HepG2 (cell line): Measurements from ENCODE around the gene PFDN2. TPM values are rescaled to one million over a fixed set of nuclear protein-coding genes. Genes with fewer than 3 reads are reported as not detected.

Source experiments
- CREM ChIP-seq, 2 experiments: sonication (generic) in 1 of 2; formaldehyde crosslinking in 1 of 2; IDR thresholded peaks; 2 replicates each; pipeline versions ENCODE4 v1.4.0 to v1.6.1; 2016 to 2020; ENCODE audit warnings: antibody characterized with exemption in 1 of 2, mild to moderate bottlenecking in 1 of 2, missing genetic modification reagents in 1 of 2
- ESRRA ChIP-seq: sonication (generic); formaldehyde crosslinking; IDR thresholded peaks from 2 replicates; pipeline ENCODE4 v1.5.1; 2020; ENCODE audit warnings: mild to moderate bottlenecking, low read depth, missing genetic modification reagents
- GLI4 ChIP-seq: sonication (generic); formaldehyde crosslinking; IDR thresholded peaks from 2 replicates; pipeline ENCODE4 v1.5.1; 2020; ENCODE audit warnings: missing genetic modification reagents, mild to moderate bottlenecking, moderate library complexity, borderline replicate concordance
- IKZF1 ChIP-seq: fragments of 450-650 bp; IDR thresholded peaks from 2 replicates; pipeline ENCODE4 v1.7.1; 2016
- MAZ ChIP-seq, 2 experiments: sonication (generic) in 1 of 2; formaldehyde crosslinking in 1 of 2; IDR thresholded peaks; 2 replicates each; pipeline versions ENCODE4 v1.5.0 to v1.6.1; 2012 to 2020; ENCODE audit warnings: low read depth in 2 of 2, mild to moderate bottlenecking in 2 of 2, borderline replicate concordance in 1 of 2, improper control_type of control experiment in 1 of 2, low read length in 1 of 2, missing genetic modification reagents in 1 of 2, moderate library complexity in 1 of 2
- RXRB ChIP-seq: IDR thresholded peaks from 2 replicates; pipeline ENCODE4 v1.6.1; 2016; ENCODE audit warnings: borderline replicate concordance, missing genetic modification reagents, missing compliant biosample characterization
- SMYD3 ChIP-seq: sonication (generic); formaldehyde crosslinking; IDR thresholded peaks from 2 replicates; pipeline ENCODE4 v1.8.1; 2023; ENCODE audit warnings: mild to moderate bottlenecking, missing genetic modification reagents
- SOX5 ChIP-seq: IDR thresholded peaks from 2 replicates; pipeline ENCODE4 v1.6.1; 2016; ENCODE audit warnings: borderline replicate concordance
- STAG1 ChIP-seq: sonication (generic); formaldehyde crosslinking; IDR thresholded peaks from 2 replicates; pipeline ENCODE4 v1.4.0; 2020; ENCODE audit warnings: missing genetic modification reagents
- SUZ12 ChIP-seq: fragments of 150-350 bp; IDR thresholded peaks from 2 replicates; pipeline ENCODE4 v1.6.1; 2014; ENCODE audit warnings: low read depth, low read length
- TSC22D2 ChIP-seq: sonication (generic); formaldehyde crosslinking; IDR thresholded peaks from 2 replicates; pipeline ENCODE4 v1.5.1; 2020; ENCODE audit warnings: missing genetic modification reagents, mild to moderate bottlenecking, borderline replicate concordance
- ZBTB37 ChIP-seq: sonication (generic); formaldehyde crosslinking; IDR thresholded peaks from 2 replicates; pipeline ENCODE4 v1.4.0; 2020; ENCODE audit warnings: mild to moderate bottlenecking, missing genetic modification reagents
- ZNF580 ChIP-seq: IDR thresholded peaks from 2 replicates; pipeline ENCODE4 v1.6.1; 2016; ENCODE audit warnings: low read depth, borderline replicate concordance
- polyA plus RNA-seq, 8 experiments: library from polyadenylated mRNA; depleted of rRNA in 3 of 8; stranded (reverse) in 7 of 8; unstranded in 1 of 8; fragments of >200 nt; fragmentation: Illumina TruSeq in 4 of 8; extraction: Trizol in 4 of 8; gene quantifications; 2 replicates each; pipeline versions ENCODE4 v1.2.1 to v1.2.3, GENCODE V29; 2011 to 2016; ENCODE audit warnings: low read depth in 4 of 8, missing spikeins in 1 of 8, mixed read lengths in 1 of 8; ENCODE audit not compliant: insufficient read depth in 1 of 8
- total RNA-seq, 5 experiments: library from RNA; depleted of rRNA; stranded (reverse); fragments of >200 nt; fragmentation: Illumina TruSeq; extraction: Trizol; gene quantifications; 2 replicates each; pipeline ENCODE4 v1.2.3, GENCODE V29; 2016; ENCODE audit warnings: low read depth in 1 of 5
- TF ChIP-seq, protein P1 (sequence below): sonication (generic); formaldehyde crosslinking; IDR thresholded peaks from 2 replicates; pipeline ENCODE4 v1.5.1; 2020; ENCODE audit warnings: missing genetic modification reagents, mild to moderate bottlenecking, borderline replicate concordance
- TF ChIP-seq, protein P2 (sequence below): sonication (generic); formaldehyde crosslinking; IDR thresholded peaks from 2 replicates; pipeline ENCODE4 v1.4.0; 2020; ENCODE audit warnings: mild to moderate bottlenecking, missing genetic modification reagents
- TF ChIP-seq, protein P3 (sequence below): sonication (generic); formaldehyde crosslinking; IDR thresholded peaks from 2 replicates; pipeline ENCODE4 v1.5.1; 2020; ENCODE audit warnings: missing genetic modification reagents, mild to moderate bottlenecking, borderline replicate concordance
- TF ChIP-seq, protein P4 (sequence below): IDR thresholded peaks from 2 replicates; pipeline ENCODE4 v1.6.1; 2018; ENCODE audit warnings: missing genetic modification reagents, mild to moderate bottlenecking, missing compliant biosample characterization

PFDN2 gene
- total and polyA plus RNA-seq, 2 of the 13 experiments (the other 11 are each of a cell fraction or from before 2014, with no cell fraction given): 62.6 to 63.6 TPM

DNA sequence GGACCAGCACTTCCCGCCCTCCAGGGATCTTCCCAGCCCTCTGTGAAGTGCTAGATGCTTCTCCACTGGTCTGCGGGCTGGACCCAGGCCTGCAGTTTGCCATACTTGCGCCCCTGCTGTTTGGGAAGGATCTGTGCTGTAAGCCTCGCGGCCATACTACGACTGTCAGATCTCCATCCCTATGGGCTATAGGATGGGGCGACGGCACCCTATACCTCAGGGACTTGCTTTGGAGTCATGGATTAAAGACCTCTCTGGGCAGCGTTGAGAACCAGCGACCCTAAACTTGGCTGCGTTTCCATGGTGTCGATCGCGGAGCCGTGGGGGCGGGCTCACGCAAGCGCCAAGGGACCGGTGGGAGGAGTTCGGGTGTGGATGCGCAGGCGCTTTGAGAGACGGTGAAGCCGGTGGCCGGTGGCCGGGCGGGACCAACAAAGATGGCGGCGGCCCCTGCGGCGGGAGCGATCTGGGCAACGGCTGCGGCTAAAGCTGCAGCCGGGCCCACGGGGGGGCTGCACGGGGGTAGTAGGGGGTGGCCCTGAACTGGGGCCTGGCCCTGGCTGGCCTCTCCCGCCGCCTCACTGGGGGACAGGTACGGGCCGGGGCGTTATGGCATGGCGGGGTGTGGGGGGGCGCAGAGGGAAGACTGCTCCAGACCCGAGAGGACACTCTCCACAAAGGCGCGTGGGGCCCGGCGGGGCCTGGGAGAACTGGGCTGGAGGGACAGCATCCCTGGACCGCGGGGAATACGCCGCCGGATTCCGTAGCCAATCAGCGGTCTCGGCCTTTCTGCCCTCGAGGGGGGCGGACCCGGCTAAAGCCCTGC is 41.5 kb upstream of the PFDN2 start, which contains the start of gene USP21 (continued):
- TF ChIP-seq, protein P1, sequence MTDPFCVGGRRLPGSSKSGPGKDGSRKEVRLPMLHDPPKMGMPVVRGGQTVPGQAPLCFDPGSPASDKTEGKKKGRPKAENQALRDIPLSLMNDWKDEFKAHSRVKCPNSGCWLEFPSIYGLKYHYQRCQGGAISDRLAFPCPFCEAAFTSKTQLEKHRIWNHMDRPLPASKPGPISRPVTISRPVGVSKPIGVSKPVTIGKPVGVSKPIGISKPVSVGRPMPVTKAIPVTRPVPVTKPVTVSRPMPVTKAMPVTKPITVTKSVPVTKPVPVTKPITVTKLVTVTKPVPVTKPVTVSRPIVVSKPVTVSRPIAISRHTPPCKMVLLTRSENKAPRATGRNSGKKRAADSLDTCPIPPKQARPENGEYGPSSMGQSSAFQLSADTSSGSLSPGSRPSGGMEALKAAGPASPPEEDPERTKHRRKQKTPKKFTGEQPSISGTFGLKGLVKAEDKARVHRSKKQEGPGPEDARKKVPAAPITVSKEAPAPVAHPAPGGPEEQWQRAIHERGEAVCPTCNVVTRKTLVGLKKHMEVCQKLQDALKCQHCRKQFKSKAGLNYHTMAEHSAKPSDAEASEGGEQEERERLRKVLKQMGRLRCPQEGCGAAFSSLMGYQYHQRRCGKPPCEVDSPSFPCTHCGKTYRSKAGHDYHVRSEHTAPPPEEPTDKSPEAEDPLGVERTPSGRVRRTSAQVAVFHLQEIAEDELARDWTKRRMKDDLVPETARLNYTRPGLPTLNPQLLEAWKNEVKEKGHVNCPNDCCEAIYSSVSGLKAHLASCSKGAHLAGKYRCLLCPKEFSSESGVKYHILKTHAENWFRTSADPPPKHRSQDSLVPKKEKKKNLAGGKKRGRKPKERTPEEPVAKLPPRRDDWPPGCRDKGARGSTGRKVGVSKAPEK (CRISPR knock-in tag): no peak
- TF ChIP-seq RXRB (CRISPR knock-in tag): no peak
- TF ChIP-seq GLI4 (CRISPR knock-in tag): no peak
- TF ChIP-seq, protein P2, sequence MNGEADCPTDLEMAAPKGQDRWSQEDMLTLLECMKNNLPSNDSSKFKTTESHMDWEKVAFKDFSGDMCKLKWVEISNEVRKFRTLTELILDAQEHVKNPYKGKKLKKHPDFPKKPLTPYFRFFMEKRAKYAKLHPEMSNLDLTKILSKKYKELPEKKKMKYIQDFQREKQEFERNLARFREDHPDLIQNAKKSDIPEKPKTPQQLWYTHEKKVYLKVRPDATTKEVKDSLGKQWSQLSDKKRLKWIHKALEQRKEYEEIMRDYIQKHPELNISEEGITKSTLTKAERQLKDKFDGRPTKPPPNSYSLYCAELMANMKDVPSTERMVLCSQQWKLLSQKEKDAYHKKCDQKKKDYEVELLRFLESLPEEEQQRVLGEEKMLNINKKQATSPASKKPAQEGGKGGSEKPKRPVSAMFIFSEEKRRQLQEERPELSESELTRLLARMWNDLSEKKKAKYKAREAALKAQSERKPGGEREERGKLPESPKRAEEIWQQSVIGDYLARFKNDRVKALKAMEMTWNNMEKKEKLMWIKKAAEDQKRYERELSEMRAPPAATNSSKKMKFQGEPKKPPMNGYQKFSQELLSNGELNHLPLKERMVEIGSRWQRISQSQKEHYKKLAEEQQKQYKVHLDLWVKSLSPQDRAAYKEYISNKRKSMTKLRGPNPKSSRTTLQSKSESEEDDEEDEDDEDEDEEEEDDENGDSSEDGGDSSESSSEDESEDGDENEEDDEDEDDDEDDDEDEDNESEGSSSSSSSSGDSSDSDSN (CRISPR knock-in tag): peak; percentile 55; the same call in 1 of the 2 replicates
- no peak for TF ChIP-seq SMYD3 (CRISPR knock-in tag)
- TF ChIP-seq ESRRA (CRISPR knock-in tag): no peak
- TF ChIP-seq, protein P3, sequence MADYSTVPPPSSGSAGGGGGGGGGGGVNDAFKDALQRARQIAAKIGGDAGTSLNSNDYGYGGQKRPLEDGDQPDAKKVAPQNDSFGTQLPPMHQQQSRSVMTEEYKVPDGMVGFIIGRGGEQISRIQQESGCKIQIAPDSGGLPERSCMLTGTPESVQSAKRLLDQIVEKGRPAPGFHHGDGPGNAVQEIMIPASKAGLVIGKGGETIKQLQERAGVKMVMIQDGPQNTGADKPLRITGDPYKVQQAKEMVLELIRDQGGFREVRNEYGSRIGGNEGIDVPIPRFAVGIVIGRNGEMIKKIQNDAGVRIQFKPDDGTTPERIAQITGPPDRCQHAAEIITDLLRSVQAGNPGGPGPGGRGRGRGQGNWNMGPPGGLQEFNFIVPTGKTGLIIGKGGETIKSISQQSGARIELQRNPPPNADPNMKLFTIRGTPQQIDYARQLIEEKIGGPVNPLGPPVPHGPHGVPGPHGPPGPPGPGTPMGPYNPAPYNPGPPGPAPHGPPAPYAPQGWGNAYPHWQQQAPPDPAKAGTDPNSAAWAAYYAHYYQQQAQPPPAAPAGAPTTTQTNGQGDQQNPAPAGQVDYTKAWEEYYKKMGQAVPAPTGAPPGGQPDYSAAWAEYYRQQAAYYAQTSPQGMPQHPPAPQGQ (CRISPR knock-in tag): no peak
- TF ChIP-seq SUZ12: no peak
- TF ChIP-seq, protein P4, sequence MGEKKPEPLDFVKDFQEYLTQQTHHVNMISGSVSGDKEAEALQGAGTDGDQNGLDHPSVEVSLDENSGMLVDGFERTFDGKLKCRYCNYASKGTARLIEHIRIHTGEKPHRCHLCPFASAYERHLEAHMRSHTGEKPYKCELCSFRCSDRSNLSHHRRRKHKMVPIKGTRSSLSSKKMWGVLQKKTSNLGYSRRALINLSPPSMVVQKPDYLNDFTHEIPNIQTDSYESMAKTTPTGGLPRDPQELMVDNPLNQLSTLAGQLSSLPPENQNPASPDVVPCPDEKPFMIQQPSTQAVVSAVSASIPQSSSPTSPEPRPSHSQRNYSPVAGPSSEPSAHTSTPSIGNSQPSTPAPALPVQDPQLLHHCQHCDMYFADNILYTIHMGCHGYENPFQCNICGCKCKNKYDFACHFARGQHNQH (CRISPR knock-in tag): 0 out of 2 replicates have a peak, but pooled peaks have one; percentile 15
- no peak for TF ChIP-seq STAG1
- no peak for TF ChIP-seq SOX5
- TF ChIP-seq ZNF580 (CRISPR knock-in tag): no peak
- TF ChIP-seq MAZ (IDR thresholded peaks at IDR 0.05; ENCODE audit: borderline replicate concordance, low read depth, low read length): no peak; the same call in 1 of the 2 replicates
- TF ChIP-seq MAZ (CRISPR knock-in tag; IDR thresholded peaks at IDR 0.05; ENCODE audit: low read depth): no peak
- no peak for TF ChIP-seq IKZF1
- no peak for TF ChIP-seq ZBTB37 (CRISPR knock-in tag)
- TF ChIP-seq CREM (IDR thresholded peaks at IDR 0.05): no peak; the same call in 1 of the 2 replicates
- TF ChIP-seq CREM (CRISPR knock-in tag; IDR thresholded peaks at IDR 0.05): no peak
- TF ChIP-seq TSC22D2: no peak
